IPS-18a (cell line): ENCODE results near the gene DYRK1B.
"Not testable (repeated sequence)": the region's sequence is repeated elsewhere in the genome, so short reads cannot be mapped to it uniquely, and the experiment has no call there.

Source experiments
- H3K27ac ChIP-seq: one replicate; pipeline ENCODE4 v1.5.1; 2013; ENCODE audit warnings: low read length
- H3K27me3 ChIP-seq: one replicate; pipeline ENCODE4 v1.6.1; 2013; ENCODE audit warnings: mild to moderate bottlenecking, low read length; ENCODE audit not compliant: control insufficient read depth, insufficient read depth
- H3K36me3 ChIP-seq: one replicate; pipeline ENCODE4 v1.6.1; 2013; ENCODE audit warnings: low read depth, low read length; ENCODE audit not compliant: control insufficient read depth
- H3K4me1 ChIP-seq: one replicate; pipeline ENCODE4 v1.6.1; 2013; ENCODE audit warnings: low read depth, low read length; ENCODE audit not compliant: control insufficient read depth
- H3K4me3 ChIP-seq: one replicate; pipeline ENCODE4 v1.5.1; 2013; ENCODE audit warnings: low read length
- H3K9ac ChIP-seq: one replicate; pipeline ENCODE4 v1.6.1; 2013; ENCODE audit warnings: mild to moderate bottlenecking, low read length, moderate library complexity
- H3K9me3 ChIP-seq: one replicate; pipeline ENCODE4 v1.6.1; 2013; ENCODE audit warnings: low read depth, low read length; ENCODE audit not compliant: control insufficient read depth

The DYRK1B gene

GRCh38 chr19:39833464-39834286 lies at the start of gene DYRK1B:
Gene DYRK1B (minus strand): TSS chr19:39834162. CDS start chr19:39831867, 2,295 bp downstream.
- Histone ChIP-seq H3K9ac (peak within 1 kb of the TSS; percentile 90), H3K4me3 (peak within 1 kb of the TSS; percentile 86), H3K36me3 (peaks cover 55% of the 10 kb centered on the region), H3K27me3 (no peaks in the 10 kb centered on the region), H3K4me1 (peaks cover 9% of the 10 kb centered on the region), H3K27ac (peak within 1 kb of the TSS; percentile 87), H3K9me3 (no peaks in the 10 kb centered on the region)

- not testable (repeated sequence) for H3K27me3 ChIP-seq, H3K27ac ChIP-seq, H3K9ac ChIP-seq, H3K4me1 ChIP-seq, H3K4me3 ChIP-seq, H3K9me3 ChIP-seq, H3K36me3 ChIP-seq
Measured at GRCh38 chr19:39882645-39883044, 48.7 kb upstream of the DYRK1B start.

- H3K4me1 ChIP-seq, H3K27me3 ChIP-seq, H3K36me3 ChIP-seq, H3K9me3 ChIP-seq, H3K27ac ChIP-seq, H3K9ac ChIP-seq, H3K4me3 ChIP-seq: not testable (repeated sequence)
Measured at GRCh38 chr19:39881495-39882110, 47.6 kb upstream of the DYRK1B start.

GRCh38 chr19:39880241-39880640 lies 46.3 kb upstream of the DYRK1B start:
- not testable (repeated sequence) for H3K4me3 ChIP-seq, H3K9me3 ChIP-seq, H3K36me3 ChIP-seq, H3K27ac ChIP-seq, H3K9ac ChIP-seq, H3K27me3 ChIP-seq, H3K4me1 ChIP-seq

DNA sequence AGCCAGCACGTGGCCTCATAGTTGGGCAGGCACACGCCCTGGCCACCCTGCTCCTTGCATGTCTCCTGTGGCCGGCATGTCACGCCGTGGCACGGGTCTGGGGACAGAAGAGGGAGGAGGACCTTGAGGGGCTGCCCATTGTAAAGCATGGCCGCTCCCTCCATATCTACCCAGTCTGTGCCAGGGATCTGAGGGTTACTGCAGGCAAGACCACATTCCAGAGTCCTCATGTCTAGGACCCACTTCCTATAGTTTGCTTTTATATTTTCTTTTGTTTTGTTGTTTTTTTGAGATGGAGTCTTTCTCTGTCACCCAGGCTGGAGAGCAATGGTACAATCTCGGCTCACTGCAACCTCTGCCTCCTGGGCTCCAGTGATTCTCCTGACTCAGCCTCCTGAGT lies 45.8 kb upstream of the DYRK1B start:
- H3K4me3 ChIP-seq, H3K27ac ChIP-seq, H3K9ac ChIP-seq, H3K4me1 ChIP-seq, H3K27me3 ChIP-seq, H3K36me3 ChIP-seq, H3K9me3 ChIP-seq: not testable (repeated sequence)

DNA sequence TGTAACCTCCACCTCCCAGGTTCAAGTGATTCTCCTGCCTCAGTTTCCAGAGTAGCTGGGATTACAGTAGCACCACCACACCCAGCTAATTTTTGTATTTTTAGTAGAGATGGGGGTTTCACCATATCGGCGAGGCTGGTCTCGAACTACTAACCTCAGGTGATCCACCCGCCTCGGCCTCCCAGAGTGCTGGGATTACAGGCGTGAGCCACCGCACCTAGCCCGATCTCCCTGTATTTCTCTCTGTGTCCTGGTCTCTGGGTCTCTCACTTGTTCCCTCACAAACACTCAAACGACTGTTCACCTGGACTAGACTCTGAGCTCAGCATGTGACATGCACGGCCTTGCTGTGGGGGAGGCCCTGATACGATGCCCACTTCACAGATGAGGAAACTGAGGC lies 44.9 kb upstream of the DYRK1B start:
- H3K27ac ChIP-seq, H3K36me3 ChIP-seq, H3K4me3 ChIP-seq, H3K9ac ChIP-seq, H3K27me3 ChIP-seq, H3K4me1 ChIP-seq, H3K9me3 ChIP-seq: not testable (repeated sequence)

- no peak overlapping the region for H3K27ac ChIP-seq
- no peaks in the 10 kb centered on the region for H3K36me3 ChIP-seq
- no peaks in the 10 kb centered on the region for H3K9me3 ChIP-seq
Measured at GRCh38 chr19:39878398-39878797, 44.4 kb upstream of the DYRK1B start.

DNA sequence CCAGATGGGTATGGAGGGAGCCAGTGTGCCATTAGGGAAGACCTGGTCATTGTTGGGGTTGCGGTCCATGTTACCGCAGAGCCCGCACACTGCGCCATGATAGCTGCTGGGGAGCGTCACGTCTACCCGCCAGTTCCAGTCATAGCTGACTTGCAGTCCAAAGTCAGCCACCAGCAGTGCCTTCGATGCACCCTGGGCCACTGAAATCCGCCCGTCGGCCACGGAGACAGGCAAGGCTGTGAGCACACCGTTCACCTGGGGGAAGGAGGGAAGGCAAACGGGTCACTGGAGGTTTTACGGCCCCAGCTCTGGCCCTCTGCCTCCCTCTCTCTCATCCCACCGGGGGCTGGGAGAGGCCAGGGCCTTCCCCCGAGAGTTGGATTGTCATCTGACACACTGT lies 44.0 kb upstream of the DYRK1B start:
- H3K27me3 ChIP-seq, H3K9me3 ChIP-seq, H3K4me3 ChIP-seq, H3K36me3 ChIP-seq, H3K9ac ChIP-seq, H3K4me1 ChIP-seq, H3K27ac ChIP-seq: not testable (repeated sequence)

More at GRCh38 chr19:39878398-39878797, 44.4 kb upstream of the DYRK1B start:
- H3K9ac ChIP-seq, result no peak overlapping the region
- H3K27me3 ChIP-seq, result no peaks in the 10 kb centered on the region
- H3K4me1 ChIP-seq, result no peaks in the 10 kb centered on the region
- no peak overlapping the region for H3K4me3 ChIP-seq

DNA sequence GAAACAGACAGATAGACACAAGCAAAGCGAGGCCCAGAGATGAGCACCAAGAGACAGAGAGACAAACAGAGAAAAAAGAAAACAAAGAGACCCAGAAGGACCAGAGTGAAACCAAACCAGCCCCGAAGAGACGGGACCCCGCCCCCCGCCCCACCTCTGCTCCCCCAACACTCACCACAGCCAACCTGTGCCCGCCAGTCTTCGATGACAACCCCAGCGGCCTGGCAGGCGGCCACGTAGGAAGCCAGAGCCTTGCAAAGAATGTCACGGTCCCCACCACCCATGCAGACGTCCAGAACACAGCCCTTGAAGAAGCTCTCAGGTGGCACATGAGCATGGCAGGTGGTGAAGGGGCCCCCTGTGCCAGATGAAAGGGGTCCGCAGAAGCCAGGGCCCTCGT lies 43.5 kb upstream of the DYRK1B start:
- H3K4me1 ChIP-seq, H3K36me3 ChIP-seq, H3K27me3 ChIP-seq, H3K4me3 ChIP-seq, H3K9ac ChIP-seq, H3K27ac ChIP-seq, H3K9me3 ChIP-seq: not testable (repeated sequence)

DNA sequence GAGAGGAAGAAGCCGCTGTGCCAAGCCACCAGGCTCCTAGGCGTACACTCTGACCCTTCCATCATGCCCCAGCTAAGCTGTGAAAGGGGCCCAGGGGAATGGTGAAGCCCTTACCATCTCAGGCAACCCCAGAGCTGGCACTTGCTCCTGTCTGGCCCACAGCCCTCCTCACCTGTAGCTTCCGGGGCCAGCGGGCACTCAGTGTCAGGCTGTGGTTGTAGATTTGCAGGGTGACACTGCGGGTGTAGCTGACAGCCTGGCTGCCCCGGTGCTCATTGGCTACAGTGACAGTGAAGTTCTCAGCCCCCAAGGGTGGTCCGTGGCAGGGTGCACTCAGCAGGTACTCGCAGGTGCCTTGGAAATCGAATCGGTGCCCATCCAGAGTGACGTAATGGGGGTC lies 42.5 kb upstream of the DYRK1B start:
- not testable (repeated sequence) for H3K9me3 ChIP-seq, H3K9ac ChIP-seq, H3K4me3 ChIP-seq, H3K27ac ChIP-seq, H3K27me3 ChIP-seq, H3K36me3 ChIP-seq, H3K4me1 ChIP-seq

- H3K9me3 ChIP-seq, H3K36me3 ChIP-seq, H3K9ac ChIP-seq, H3K4me1 ChIP-seq, H3K27ac ChIP-seq, H3K27me3 ChIP-seq, H3K4me3 ChIP-seq: not testable (repeated sequence)
Measured at GRCh38 chr19:39875401-39875864, 41.5 kb upstream of the DYRK1B start.

GRCh38 chr19:39874404-39874803 lies 40.4 kb upstream of the DYRK1B start:
- Histone ChIP-seq H3K9ac (no peak overlapping the region), H3K9me3 (no peaks in the 10 kb centered on the region)

More at GRCh38 chr19:39874404-39874803, 40.4 kb upstream of the DYRK1B start:
- no peaks in the 10 kb centered on the region for H3K27me3 ChIP-seq
- H3K27ac ChIP-seq, result no peak overlapping the region
- peaks cover 6% of the 10 kb centered on the region for H3K4me1 ChIP-seq
- no peak overlapping the region for H3K4me3 ChIP-seq
- no peaks in the 10 kb centered on the region for H3K36me3 ChIP-seq
